ENCODE measurements around the gene FLVCR1. TPM values are rescaled to one million over a fixed set of nuclear protein-coding genes. Genes with fewer than 3 reads are reported as not detected.

The FLVCR1 gene
- total RNA-seq, 1 experiment from 2014 or later = 26.4 TPM

DNA sequence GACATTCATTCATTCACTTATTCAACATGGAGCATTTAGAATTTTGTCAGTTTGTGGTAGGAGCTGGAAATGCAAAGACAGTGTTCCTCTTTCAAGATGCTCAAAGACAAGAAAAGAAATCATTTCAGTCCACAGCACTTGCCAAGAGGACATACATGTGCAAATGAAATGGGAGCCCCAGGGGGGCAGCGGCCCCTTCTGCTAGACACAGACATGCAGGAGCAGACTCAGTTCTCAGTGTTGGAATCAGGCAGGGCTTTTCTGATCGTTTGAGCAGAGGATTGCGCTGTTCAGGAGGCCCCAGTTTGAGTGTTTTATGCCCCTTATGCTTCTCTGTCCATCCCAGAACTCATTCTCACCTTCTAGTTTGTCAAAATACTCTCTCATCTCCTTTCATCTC, 56.7 kb downstream of the FLVCR1 start:
- POLR2A ChIA-PET (ENCODE audit: low non-redundant PET) = no interaction called here
- intact Hi-C loops (cut with micrococcal nuclease; ENCODE audit: unreplicated experiment) = no loop called here
- no peak for DNase-seq (ENCODE audit: low spot score)

DNA sequence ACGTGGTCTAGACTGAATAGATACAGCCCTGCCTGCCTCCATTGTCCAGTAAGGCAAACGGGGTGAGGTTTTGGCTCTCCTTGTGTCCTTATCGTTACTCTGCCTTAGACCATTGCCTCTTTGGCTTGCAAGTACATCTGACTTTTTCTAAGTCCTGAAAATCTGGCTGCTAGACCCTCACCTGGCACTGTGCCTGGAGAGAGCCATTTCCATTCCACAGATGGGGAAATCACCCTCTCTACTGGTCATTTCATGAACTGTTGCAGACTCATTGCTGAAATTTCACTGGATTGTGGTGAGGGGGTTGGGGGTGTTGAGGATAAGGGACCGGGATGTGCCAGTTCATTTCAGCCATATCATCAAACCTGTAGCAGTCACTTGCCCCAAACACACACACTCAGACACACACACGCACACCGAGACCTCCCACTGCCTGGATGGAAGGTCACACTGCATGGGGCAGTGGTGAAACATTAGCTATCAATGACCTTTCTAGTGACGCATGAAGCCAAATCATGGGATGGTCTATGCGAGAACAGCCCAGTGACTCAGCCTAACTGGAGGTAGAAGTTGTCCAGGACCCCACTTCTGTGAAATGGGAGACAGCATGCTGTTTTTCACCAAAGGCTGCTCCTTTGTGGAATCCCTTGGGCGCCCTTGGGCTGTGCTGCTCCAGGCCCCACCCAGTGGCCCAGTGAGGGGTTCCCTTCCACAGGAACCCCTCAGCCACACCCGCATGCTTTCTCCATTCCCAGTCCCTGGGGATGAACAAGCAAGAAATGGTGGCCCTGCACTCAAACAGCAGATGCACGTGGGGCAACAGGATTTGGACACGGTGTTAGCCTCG, 57.4 kb downstream of the FLVCR1 start:
- intact Hi-C loops (cut with micrococcal nuclease; ENCODE audit: unreplicated experiment) = no loop called here
- no peak overlapping the region for H3K27ac ChIP-seq (ENCODE audit: low read depth, low read length, poor library complexity, severe bottlenecking)
- no peaks in the 10 kb centered on the region for H3K9me3 ChIP-seq (ENCODE audit: low read depth, low read length, poor library complexity, severe bottlenecking)

More for the DNA sequence above, 56.7 kb downstream of the FLVCR1 start:
- H3K4me3 ChIP-seq (ENCODE audit: low read depth, low read length, poor library complexity, severe bottlenecking) = no peak overlapping the region
- H3K27me3 ChIP-seq (replicated peaks; ENCODE audit: insufficient read depth, low read depth, low read length, poor library complexity) = no peaks in the 10 kb centered on the region
- H3K27ac ChIP-seq (ENCODE audit: low read depth, low read length, poor library complexity, severe bottlenecking) = no peak overlapping the region
- no TSS peak for BruUV-seq (replicated peaks)
- H3K4me1 ChIP-seq (ENCODE audit: insufficient read depth, low read length, poor library complexity, severe bottlenecking) = peaks cover 6% of the 10 kb centered on the region
- TF ChIP-seq EZH2 (IDR thresholded peaks at IDR 0.05; ENCODE audit: borderline replicate concordance, low read depth, low read length, poor library complexity, severe bottlenecking) = no peak
- TF ChIP-seq, protein P1, sequence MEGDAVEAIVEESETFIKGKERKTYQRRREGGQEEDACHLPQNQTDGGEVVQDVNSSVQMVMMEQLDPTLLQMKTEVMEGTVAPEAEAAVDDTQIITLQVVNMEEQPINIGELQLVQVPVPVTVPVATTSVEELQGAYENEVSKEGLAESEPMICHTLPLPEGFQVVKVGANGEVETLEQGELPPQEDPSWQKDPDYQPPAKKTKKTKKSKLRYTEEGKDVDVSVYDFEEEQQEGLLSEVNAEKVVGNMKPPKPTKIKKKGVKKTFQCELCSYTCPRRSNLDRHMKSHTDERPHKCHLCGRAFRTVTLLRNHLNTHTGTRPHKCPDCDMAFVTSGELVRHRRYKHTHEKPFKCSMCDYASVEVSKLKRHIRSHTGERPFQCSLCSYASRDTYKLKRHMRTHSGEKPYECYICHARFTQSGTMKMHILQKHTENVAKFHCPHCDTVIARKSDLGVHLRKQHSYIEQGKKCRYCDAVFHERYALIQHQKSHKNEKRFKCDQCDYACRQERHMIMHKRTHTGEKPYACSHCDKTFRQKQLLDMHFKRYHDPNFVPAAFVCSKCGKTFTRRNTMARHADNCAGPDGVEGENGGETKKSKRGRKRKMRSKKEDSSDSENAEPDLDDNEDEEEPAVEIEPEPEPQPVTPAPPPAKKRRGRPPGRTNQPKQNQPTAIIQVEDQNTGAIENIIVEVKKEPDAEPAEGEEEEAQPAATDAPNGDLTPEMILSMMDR (conservative IDR thresholded peaks at IDR 0.05; ENCODE audit: low read depth, low read length) = no peak
- H3K36me3 ChIP-seq (ENCODE audit: insufficient read depth, low read length, poor library complexity, severe bottlenecking) = no peaks in the 10 kb centered on the region
- CTCF ChIA-PET = no interaction called here
- no peaks in the 10 kb centered on the region for H3K9me3 ChIP-seq (ENCODE audit: low read depth, low read length, poor library complexity, severe bottlenecking)

DNA sequence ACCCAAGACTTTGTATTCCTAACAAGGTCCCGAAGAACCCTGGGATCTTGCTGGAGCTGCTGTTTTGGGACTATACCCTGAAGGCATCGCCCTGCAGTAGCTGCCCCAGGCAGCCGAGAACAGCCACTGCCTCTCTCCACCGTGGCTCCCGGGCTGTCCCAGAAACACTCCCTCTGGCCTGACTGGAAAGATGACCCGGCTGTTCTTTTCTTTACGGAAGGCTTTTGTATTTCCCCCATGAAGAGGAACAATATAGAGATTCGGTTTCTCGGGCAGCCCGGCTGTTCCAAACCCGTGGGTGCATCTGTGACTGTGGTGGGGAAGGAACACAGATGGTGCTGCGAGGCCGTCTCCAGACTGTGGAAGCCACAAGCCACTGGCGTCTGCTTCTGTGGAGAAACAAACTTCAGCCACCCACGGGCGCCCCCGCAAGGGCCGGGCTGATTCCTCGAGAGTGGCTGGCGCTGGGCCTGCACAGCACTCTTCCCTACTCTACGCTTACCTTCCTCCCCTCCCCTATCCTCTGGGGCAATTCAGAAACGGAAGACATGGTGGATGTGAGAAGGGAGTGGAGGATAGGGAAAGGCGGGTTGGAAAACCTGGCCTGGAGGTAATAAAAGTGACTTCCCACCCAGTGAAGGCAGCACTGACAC, 58.5 kb downstream of the FLVCR1 start:
- ChIA-PET POLR2A (ENCODE audit: low non-redundant PET) (no interaction called here), CTCF (interaction anchor here (1.0 kb wide), 1 partner anchor 167 kb away, joined by 3 read pairs; no protein-coding TSS in a partner anchor)
- intact Hi-C loops (cut with micrococcal nuclease; ENCODE audit: unreplicated experiment) = no loop called here
- no peak for TF ChIP-seq EZH2 (IDR thresholded peaks at IDR 0.05; ENCODE audit: borderline replicate concordance, low read depth, low read length, poor library complexity, severe bottlenecking)
- TF ChIP-seq, protein P1 (conservative IDR thresholded peaks at IDR 0.05; ENCODE audit: low read depth, low read length) = no peak
- no peak overlapping the region for H3K4me3 ChIP-seq (ENCODE audit: low read depth, low read length, poor library complexity, severe bottlenecking)
- no TSS peak for BruUV-seq (replicated peaks)
- no peaks in the 10 kb centered on the region for H3K36me3 ChIP-seq (ENCODE audit: insufficient read depth, low read length, poor library complexity, severe bottlenecking)
- H3K4me1 ChIP-seq (ENCODE audit: insufficient read depth, low read length, poor library complexity, severe bottlenecking) = peaks cover 6% of the 10 kb centered on the region
- H3K27ac ChIP-seq (ENCODE audit: low read depth, low read length, poor library complexity, severe bottlenecking) = no peak overlapping the region
- no peaks in the 10 kb centered on the region for H3K27me3 ChIP-seq (replicated peaks; ENCODE audit: insufficient read depth, low read depth, low read length, poor library complexity)
- no peaks in the 10 kb centered on the region for H3K9me3 ChIP-seq (ENCODE audit: low read depth, low read length, poor library complexity, severe bottlenecking)
- DNase-seq (ENCODE audit: low spot score) = peak; percentile 52

More for the DNA sequence above, 57.4 kb downstream of the FLVCR1 start:
- H3K27me3 ChIP-seq (replicated peaks; ENCODE audit: insufficient read depth, low read depth, low read length, poor library complexity) = no peaks in the 10 kb centered on the region
- TF ChIP-seq, protein P1 (conservative IDR thresholded peaks at IDR 0.05; ENCODE audit: low read depth, low read length) = peak; percentile 52
- no peak for TF ChIP-seq EZH2 (IDR thresholded peaks at IDR 0.05; ENCODE audit: borderline replicate concordance, low read depth, low read length, poor library complexity, severe bottlenecking)
- H3K4me1 ChIP-seq (ENCODE audit: insufficient read depth, low read length, poor library complexity, severe bottlenecking) = peaks cover 6% of the 10 kb centered on the region
- ChIA-PET CTCF (interaction anchor here (0.5 to 1.0 kb wide), 2 partner anchors 104 to 166 kb away, joined by 3 read pairs; no protein-coding TSS in a partner anchor), POLR2A (ENCODE audit: low non-redundant PET) (no interaction called here)
- no peaks in the 10 kb centered on the region for H3K36me3 ChIP-seq (ENCODE audit: insufficient read depth, low read length, poor library complexity, severe bottlenecking)
- BruUV-seq (replicated peaks) = no TSS peak
- DNase-seq (ENCODE audit: low spot score) = peak; percentile 34
- no peak overlapping the region for H3K4me3 ChIP-seq (ENCODE audit: low read depth, low read length, poor library complexity, severe bottlenecking)

Data from A673 (cell line).